Suprapubic skin (tissue), 3 donors: Measurements from ENCODE around the gene BBIP1.

Experiments
- POLR2AphosphoS5 ChIP-seq, 3 donors: sonication (generic); formaldehyde crosslinking; IDR thresholded peaks; one replicate each; pipeline ENCODE4 v1.6.1; 2017; ENCODE audit warnings: antibody characterized with exemption in 3 of 3
- TF ChIP-seq, protein P1 (sequence below), 2 donors: fragments of 200-600 bp in 1 of 2; fragments of 450-650 bp in 1 of 2; sonication (generic) in 1 of 2; IDR thresholded peaks; one replicate each; pipeline ENCODE4 v1.5.1; 2016 to 2019; ENCODE audit warnings: antibody characterized with exemption in 2 of 2, mild to moderate bottlenecking in 1 of 2, moderate library complexity in 1 of 2

DNA sequence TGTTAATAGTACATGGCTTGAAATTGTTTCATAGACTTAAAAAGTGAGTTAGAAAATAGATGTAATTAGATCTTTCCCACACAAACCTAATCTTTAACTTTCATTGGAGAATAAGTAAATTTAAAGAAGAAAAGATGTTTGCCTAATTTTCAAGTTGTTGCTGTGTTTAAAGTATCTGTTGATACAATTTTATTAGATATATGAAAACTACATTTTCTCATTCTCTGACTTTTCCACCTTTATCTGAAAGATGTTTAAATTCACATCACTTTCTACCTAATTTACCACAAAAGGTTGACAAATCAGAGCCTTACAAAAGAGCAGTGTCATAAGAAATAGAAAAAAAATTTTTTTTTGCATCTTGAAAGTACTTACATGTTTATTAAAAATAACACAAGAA lies 46.2 kb upstream of the BBIP1 start:
- TF ChIP-seq, protein P1, sequence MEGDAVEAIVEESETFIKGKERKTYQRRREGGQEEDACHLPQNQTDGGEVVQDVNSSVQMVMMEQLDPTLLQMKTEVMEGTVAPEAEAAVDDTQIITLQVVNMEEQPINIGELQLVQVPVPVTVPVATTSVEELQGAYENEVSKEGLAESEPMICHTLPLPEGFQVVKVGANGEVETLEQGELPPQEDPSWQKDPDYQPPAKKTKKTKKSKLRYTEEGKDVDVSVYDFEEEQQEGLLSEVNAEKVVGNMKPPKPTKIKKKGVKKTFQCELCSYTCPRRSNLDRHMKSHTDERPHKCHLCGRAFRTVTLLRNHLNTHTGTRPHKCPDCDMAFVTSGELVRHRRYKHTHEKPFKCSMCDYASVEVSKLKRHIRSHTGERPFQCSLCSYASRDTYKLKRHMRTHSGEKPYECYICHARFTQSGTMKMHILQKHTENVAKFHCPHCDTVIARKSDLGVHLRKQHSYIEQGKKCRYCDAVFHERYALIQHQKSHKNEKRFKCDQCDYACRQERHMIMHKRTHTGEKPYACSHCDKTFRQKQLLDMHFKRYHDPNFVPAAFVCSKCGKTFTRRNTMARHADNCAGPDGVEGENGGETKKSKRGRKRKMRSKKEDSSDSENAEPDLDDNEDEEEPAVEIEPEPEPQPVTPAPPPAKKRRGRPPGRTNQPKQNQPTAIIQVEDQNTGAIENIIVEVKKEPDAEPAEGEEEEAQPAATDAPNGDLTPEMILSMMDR (IDR thresholded peaks at IDR 0.05) = no peak
- TF ChIP-seq POLR2AphosphoS5 (IDR thresholded peaks at IDR 0.05) = no peak
